Fibroblast of skin of left quadriceps (primary cell): ENCODE data around the gene GALNT9.

Experiments
- DNase-seq, 2 experiments: peaks; one replicate each; pipeline ENCODE4 v3.0.0-alpha.2; 2013; ENCODE audit warnings: low read depth in 2 of 2

GALNT9 gene

DNA sequence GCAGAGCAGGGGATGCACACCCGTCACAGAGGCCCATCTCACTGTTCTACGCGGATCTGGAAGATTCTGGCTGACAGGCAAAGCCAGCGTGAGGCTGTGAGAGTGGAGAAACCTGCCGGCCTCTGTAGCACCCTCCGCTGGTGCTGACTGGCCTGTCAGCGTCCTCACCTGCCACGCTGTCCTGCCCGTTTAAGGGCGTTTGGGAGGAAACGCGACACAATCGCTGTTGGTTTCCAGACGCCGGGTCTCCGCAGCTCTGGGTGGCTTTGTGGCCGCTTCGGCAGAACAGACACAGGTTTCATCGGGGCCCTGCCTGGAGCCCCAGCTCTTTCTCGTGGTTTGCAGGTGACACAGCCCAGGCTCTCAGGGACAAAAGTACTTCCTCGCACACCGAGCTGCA lies 114.5 kb downstream of the GALNT9 start:
- no peak for DNase-seq

DNA sequence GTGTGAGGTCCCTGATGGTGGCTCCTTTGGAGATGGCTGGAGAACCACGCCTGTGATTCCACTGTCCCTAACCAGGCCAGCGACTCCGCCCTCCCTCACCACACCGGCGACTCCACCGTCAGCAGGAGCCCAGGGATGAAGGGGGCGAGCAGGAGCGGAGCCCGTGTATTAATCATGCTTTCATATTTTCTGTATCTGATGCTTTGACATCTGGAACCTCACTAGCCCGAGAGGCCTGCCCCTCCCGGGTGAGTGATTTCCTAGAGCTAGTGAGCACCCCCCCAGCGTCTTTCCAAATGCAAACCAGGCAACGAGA lies 115.3 kb downstream of the GALNT9 start:
- no peak for DNase-seq

DNA sequence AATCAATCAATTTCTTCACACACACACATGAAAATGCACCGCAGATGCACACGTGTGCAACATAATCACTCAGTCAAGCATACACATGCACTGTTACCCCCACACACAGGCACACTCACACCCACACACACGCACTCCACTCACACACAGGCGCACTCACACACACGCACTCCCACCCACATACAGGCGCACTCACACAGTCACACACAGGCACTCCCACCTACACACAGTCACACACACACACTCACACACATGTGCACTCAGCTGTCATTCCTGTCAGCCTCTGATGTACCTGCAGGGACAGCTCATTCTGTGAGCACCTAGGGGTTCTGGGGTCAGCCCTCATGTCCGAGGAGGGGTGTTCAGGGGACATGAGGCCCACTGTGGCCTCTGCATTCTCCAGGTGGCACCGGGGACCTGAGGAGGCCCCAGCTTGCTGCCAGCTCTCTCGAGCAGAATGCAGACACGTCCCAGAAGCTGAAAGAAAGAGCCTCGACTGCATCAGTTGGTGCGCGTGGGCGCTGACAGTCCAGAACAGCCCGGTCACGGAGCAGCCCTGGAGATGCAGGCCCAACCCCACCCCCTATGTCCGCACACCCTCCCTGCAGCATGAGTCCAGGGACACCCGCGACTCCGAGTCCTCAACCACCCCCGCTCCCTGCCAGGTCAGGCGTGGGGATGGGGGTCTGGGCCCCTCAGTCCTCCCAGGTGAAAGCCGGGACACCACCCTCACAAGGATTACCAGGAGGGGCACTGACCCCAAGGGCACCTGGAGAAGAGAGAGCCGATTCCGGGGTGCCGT lies 115.8 kb downstream of the GALNT9 start:
- DNase-seq, result no peak

DNA sequence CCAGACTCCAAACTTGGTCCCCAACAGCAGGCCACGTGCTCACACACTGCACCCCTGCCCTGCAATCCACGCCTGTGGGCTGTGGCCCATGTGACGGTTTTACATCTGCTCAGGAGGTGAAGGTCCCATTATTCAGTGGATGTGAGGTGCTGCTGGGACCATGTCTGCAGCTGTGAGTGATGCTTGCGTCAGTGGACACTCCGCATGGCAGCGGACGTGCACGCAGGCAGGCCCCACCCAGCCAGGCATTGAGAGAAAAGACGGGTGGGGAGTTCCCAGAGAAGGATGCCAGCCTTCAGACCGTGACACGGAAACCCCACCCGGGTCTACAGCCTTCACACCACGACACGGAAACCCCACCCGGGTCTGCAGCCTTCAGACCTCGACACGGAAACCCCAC lies 117.6 kb downstream of the GALNT9 start:
- DNase-seq, result no peak

DNA sequence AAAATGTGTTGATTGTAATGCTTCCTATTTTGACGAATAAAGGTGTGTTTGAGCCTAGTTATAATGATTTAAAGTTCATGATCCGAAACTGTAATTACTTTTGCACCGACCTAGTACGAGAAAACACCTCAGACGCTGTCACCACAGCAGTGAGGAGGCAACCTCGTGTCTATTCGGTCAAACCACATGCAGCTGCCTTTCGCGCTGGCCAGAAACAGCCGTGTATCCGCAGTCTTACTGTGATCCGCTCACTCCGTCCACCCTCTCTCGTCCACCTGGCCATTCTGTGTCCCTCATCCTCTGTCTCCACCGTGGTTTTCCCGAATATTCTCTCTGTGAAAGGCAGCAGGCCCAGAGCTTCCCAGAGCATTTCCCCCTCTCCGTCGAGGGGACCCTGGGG lies 118.1 kb downstream of the GALNT9 start:
- no peak for DNase-seq

DNA sequence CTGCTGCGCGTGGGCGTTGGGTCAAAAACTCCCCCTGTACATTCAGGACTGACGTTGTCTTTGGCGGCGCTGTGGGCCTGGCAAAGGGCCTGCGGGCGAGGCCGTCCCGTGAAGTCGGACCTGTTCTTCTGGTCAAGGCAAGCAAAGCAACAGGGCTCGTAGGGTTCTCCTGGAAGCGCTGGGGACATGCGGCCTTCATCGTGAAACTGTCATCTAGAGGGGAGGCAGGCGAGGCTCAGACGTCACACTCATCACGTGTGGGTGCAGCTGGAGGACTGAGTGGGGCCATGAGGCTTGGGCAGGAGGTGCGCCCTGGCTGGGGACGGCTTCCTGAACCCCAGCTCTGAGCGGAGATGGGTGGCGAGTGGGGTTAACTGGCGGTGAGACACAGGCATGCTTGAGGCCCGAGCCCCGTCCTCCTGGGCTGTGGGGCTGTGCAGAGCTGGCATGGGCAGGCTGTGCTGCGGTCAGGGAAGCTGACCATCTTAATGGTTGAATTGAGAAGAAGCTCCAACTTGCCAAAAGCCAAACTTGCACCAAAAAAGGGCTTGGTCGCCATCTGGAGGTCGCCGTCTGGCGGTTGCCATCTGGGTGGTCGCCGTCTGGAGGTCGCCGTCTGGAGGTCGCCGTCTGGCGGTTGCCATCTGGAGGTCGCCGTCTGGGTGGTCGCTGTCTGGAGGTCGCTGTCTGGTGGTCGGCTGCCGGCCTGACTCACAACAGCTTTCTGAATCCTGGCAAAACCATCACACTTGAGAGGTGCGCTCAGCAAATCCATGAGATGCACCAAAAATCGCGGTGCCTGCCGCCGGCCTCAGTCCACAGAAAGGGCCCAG lies 119.0 kb downstream of the GALNT9 start:
- no peak for DNase-seq

DNA sequence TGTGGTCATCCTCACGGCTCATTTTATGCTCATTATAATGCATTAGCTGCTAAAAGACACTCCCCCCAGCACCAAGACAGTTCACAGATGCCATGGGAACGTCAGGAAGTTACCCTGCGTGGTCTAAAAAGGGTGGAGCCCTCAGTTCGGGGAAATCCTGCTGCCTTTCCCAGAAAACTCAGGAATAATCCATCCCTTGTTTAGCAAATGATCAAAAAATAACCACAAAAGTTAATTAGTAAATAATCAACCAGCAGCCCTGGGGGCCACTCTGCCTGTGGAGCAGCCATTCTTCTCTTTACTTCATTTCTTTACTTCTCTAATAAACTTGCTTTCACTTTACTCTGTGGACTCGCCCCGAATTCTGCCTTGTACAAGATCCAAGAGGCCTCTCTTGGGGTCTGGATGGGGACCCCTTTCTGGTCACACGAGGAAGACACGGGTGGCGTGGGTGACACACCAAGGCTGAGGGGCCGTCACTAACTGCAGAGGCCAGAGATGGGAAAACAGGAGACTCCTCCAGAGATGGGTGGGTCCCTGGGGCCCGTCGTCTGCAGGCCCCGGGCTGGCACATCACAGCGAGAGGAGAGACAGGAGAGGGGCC lies 119.7 kb downstream of the GALNT9 start:
- no peak for DNase-seq

DNA sequence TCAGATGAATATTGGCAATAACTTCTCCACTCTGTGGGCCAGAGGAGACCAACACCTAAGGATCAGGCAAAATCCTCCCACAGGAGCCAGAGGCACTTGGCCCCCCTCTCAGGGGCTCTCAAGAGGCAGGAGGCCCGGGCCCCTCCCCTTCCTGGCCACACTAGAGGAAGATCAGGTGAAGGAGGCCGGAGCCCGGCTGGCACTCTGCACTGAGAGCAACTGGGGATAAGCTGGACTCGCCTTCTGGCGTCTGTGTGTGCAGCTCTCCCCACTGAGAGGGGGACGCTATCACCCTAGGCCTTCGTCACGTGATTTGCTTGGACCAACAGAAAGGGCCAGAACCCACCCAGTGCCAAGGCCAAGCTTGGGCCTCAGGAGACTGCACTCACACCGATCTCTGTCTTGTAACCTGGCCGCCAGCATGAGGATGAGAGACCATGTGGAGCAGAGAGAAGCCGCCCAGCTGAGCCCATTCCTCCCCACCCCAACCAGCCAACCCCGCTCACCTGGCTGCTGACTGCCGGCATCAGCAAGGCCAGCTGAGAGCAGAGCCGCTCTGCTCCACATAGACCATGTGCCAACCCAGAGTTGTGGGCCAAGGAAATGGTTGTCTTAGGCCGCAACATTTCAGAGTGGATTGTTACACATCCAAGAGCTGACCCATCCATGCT lies 121.1 kb downstream of the GALNT9 start:
- no peak for DNase-seq

DNA sequence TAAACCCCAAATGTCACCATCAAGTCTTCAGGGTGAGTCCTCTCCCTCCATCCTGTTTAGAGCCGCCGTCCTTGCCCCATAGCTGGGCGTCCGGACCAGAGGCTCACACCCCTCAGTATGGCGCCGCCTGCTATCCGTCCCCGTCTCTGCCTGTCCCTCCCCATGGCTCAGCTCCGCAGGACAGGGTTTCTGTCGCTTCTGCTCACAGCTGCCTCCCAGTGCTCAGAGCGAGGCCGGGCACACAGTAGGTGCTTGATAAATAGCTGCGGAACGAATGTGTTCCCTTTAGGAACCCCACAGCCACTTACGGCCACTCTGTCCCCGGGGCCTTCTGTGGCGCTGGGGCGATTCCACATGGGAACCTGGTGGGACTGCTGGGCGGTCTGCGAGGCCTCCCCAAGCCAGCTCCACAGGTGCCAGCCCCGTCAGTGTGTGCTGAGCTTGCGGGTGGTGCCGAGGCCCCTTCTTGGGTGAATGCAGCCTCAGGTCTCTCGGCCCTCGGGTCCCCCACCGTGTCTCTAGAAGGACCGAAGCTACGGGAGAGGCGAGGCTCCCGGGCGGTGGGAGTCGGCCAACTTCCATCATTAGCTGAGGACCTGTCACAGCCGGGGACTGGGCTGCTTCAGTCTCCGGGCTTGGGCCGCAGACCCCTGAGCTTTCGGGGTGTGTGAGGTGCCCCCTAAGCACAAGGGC lies 122.2 kb downstream of the GALNT9 start:
- DNase-seq, result no peak

DNA sequence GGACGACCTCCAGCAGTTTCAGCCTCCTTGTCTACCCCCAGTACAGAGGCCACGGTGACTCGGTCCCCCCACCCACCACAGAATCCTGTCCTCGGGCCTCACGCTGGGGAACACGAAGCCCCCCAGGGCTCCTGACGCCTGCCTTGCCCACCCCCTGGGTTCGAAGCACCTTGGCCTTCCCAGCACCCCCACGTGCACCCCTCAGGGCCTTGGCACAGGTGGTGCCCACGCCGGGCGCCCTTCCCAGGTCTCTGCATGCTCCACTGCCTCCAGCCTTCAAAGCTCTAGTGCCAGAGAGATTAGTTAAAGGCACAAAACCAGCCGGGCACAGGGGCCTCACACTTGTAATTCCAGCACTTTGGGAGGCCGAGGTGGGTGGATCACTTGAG lies 123.3 kb downstream of the GALNT9 start:
- no peak for DNase-seq

DNA sequence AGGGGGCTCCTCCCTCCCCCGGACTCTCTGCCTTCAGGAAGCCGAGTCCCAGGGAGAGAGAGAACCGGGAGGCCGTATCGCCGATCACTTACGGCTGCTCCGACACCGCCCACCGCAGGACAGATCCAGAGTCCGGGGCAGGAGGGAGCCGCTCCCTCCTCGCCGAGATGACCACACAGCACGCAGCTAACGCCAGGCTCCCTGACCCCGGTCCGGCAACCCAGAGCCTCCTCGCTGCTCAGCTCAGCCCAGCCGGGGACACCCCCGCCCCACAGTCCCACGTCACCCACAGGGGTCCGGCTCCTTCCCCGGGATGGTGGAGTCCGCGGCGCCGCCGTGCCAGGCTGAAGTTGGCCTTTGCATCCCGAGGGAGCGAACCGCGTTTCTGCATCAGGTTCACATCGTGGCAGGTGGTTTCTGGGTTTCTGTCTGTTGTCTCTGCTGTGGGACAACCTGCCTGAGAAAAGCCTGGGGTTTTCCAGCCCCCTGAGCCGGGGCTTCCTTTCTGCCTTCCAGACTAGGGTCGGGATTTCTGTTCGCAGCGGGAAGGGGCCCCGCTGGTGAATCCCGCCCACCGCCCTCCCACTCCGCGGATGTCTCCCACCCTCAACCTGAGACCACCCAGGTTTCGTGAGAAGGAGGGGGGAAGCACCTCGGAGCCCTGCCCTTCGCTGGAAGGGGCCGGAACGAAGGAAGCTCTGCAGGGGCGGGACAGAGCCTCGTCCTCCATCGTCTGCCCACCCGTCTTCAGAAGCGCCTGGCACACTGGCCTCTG lies 123.9 kb downstream of the GALNT9 start:
- no peak for DNase-seq

DNA sequence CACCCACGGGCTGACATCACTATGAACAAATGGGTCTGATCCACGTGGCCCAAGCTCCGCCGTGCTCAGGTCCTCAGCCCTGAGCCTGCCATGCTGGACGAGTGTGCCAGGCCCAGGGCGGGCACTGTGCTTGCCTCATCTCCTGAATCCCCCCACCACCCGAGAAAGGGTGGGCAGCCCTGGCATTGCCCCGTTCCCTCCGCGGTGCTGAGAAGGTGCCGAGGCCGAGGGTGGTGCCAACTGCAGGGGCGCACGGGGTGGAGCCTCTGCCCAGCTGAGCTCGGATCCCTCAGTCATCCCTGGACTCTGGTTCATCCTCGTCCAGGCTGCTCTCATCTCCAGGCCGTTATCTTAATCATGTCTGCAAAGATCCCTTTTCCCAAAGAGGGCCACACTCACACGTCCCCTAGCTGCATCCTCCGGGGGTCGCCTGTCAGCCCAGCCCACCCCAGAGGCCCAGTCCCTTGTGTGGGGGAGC lies 124.6 kb downstream of the GALNT9 start:
- DNase-seq, result no peak

DNA sequence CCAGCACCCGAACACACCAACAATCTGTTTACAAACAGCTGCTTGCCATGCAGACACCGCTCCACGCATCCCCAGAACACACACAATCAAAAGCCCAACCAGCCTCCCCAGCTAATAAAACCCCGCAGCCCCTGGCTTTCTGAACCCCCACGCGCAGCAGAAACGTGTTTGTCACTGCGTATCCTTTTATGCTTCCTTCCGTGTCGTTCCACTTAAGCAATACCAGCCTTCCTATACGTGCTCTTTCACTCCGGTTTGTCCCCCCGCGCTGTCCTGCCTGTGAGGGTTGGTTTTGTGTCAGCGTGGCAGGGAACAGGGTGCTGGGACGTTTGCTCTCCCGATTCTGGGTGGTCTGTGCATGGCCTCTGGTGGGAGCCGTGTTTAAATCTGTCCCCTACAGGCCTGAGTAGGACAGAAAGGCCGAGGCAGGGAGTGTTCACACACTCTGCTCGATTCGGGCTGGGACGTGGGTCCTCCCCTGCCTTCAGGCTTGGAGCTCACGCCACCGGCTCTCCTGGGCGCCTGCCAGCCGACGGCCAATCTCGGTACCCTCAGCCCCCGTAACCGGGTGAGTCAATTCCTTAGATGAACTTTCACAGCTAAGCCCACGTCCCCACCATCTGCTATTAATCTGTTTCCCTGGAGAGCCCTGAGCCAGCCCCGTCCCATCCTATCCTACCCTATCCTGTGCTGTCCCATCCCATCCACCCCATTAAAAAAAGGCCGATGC lies 125.2 kb downstream of the GALNT9 start:
- no peak for DNase-seq

DNA sequence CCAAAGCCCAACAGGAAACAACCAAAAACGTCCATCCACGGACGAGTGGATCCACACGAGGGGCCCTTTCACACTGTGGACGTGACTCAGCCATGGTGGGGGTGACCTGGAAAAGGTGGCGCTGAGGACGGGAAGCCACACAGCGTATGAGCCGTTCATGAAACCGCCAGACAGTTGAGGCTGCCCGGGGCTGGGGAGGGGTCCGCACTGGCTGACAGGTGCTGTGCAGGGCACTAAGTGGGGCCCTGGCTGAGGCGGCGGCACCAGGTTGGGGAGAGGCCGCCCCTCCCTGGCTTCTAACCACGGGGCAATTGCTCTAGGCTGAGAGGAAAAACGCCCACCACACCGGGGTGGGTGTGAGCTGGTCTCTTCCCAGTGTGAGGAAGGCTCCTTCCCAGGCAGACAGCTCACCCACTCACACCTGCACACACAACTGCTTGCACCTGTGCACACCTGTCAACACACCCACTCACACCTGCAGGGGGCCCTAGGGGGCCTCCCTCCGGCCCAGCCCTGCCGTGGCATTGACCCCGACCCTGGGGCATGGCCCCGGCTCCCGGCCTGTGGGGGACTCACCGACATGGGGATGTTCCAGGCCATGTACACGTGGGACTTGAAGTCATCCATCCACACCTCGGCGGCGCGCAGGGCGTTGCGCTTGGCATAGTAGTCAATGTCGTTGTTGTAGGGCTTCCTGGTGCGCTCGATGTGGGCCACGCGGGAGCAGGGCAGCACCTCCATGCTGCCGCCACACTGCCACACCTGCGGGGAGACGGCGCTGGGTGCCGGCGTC lies 126.3 kb downstream of the GALNT9 start:
- DNase-seq, result no peak

DNA sequence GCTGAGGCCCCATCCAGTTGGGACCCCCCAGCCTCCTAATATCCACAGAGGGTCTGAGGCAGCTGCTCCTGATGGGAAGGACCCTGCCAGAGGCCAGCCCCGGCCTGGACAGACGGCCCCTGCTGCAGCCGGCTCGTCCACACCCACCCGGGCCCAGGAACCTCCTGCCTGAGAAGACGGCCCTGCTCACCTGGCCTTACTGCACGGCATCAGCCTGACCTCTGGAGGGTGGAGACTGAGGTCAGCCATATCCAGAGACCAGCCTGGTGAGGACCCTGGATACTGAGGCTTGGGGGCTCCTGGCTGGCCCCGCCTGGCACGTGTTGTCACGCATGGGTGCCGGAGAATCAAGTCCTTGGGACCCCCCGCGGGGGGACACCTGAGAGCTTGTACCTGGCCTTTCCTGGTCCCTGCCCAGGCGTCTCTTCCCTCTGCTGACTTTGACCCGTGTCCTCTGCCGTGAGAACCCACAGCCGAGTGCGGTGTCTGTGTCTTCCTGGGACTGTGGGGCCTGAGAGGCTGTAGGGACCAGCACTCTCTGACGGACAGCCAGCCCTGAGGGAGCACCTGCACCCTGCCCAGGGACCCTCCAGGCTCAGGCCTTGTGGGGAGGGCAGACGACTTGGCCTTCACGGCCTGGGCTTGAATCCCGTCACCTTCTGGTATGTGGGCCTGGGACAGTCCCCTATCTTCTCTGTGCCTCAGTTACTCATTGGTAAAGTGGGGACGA lies 127.8 kb downstream of the GALNT9 start:
- DNase-seq, result no peak

DNA sequence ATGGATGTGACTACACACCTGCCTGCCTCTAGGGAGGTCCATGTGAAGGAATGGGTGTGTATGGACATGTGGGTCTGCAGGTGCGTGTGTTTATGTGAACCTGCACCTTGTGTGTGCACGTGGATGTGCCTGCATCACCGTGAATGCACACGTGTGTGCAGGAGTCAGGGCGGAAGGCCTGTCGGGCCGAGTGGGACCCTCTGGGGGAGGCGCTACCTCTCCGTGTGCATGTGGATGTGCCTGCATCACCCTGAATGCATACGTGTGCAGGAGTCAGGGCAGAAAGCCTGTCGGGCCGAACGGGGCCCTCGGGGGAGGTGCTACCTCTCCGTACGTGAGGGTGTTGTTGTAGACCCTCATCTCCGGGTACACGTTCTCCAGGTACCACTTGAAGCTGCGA lies 128.6 kb downstream of the GALNT9 start:
- no peak for DNase-seq

DNA sequence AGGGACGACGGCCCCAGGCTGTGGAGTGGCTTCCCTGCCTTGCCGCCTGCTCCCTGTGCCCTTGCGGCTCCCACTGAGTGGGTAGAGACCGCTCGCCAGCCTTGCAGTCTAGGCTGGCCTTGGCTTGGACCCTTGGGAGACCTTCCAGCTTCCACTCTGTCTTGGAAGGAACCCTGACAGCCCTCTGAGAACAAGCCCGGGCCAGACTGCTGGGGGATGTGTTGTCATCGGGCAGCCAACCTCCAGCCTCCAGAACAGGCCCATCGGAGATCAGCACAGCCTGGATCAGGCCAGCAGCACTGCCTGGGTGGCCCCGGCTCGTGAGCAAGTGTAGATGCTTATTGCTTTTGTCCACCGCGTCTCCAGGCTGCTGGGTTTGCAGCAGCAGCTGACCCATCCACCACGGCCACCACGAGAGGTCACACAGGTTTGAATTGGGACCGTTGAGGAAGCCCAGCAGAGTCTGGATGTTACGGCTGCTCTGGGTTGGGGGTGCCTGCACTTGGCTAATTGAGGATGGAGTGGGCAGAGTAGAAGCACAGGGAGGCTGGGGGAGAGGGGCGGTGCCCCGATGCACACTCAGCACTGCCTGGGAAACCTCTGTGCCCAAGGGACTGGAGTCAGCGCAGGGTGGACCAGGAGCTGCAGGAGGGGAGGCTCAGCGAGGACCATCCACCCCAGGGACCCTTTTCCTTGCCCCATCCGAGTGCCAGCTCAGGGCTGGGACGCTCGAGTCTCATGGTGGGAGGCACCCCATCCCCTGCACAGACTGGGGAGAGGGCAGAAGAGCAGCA lies 129.7 kb downstream of the GALNT9 start:
- no peak for DNase-seq

DNA sequence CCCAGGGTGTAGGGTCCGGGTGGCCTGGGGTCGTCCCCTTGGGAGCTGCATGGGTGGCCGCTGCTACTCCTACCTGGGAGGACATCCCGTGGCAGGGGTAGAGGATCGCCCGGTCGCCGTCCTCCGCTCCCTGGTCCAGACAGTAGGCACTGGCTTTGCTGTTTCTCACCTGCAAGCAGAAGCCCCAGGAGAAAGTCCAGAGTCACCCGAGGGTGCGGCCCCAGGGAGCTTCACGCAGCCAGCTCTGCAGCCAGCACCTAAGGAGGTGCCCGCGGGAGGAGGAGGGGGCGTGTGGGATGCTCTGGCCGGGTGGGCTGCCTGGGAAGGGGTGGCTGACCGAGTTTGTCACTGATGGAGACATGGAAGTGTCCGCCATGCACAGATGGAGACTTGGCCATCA lies 130.3 kb downstream of the GALNT9 start:
- DNase-seq, result no peak
